IMR-90 (cell line): ENCODE results near the gene ASB7. TPM values are rescaled to one million over a fixed set of nuclear protein-coding genes. Genes with fewer than 3 reads are reported as not detected.

Source experiments
- ATAC-seq: fragments of 200-7000 bp; cut with Tn5 transposase; 2 replicates; pipeline ENCODE4 v1.9.1; 2020; ENCODE audit warnings: low read depth, mild to moderate bottlenecking, moderate library complexity
- BruUV-seq: library from RNA; stranded (reverse); fragments of 400-500 nt; replicated peaks from 2 replicates; lab custom pipeline; 2021; lab: Mats Ljungman, UMichigan
- CTCF ChIA-PET: fragments of 300-600 bp; formaldehyde crosslinking; extraction: SDS; loops from one replicate; lab custom pipeline; 2021; ENCODE audit warnings: antibody characterized with exemption; lab: Yijun Ruan, JAX
- POLR2A ChIA-PET: fragments of 300-600 bp; sonication (Branson Sonifier 250); formaldehyde crosslinking; loops from one replicate; lab custom pipeline; 2022; ENCODE audit warnings: antibody characterized with exemption; ENCODE audit not compliant: unreplicated experiment; lab: Charles Lee
- DNase-seq: peaks from one replicate; pipeline ENCODE4 v3.0.0; 2013
- H2AFZ ChIP-seq: replicated peaks from 2 replicates; pipeline ENCODE3; 2013; ENCODE audit warnings: low read length, mild to moderate bottlenecking; ENCODE audit not compliant: poor library complexity
- H2AK5ac ChIP-seq: 2 replicates; pipeline ENCODE4 v1.6.1; 2013; ENCODE audit warnings: low read depth, low read length, inconsistent platforms
- H2AK9ac ChIP-seq: replicated peaks from 2 replicates; pipeline ENCODE3; 2013; ENCODE audit warnings: mild to moderate bottlenecking, low read depth, low read length, moderate library complexity; ENCODE audit not compliant: poor library complexity
- H2BK120ac ChIP-seq: 2 replicates; pipeline ENCODE4 v1.6.1; 2013; ENCODE audit warnings: low read depth, low read length, inconsistent platforms
- H2BK15ac ChIP-seq: 3 replicates; pipeline ENCODE4 v1.6.1; 2013; ENCODE audit warnings: low read depth, low read length, inconsistent platforms
- H2BK20ac ChIP-seq: 2 replicates; pipeline ENCODE4 v1.6.1; 2013; ENCODE audit warnings: low read depth, mild to moderate bottlenecking, inconsistent platforms, low read length, moderate library complexity
- H2BK5ac ChIP-seq: 2 replicates; pipeline ENCODE4 v1.6.1; 2013; ENCODE audit warnings: mild to moderate bottlenecking, low read depth, low read length, inconsistent platforms; ENCODE audit not compliant: poor library complexity, severe bottlenecking
- H3K14ac ChIP-seq: replicated peaks from 2 replicates; pipeline ENCODE4 v1.6.1; 2013; ENCODE audit warnings: low read depth, low read length, inconsistent platforms
- H3K18ac ChIP-seq: 2 replicates; pipeline ENCODE4 v1.6.1; 2013; ENCODE audit warnings: low read depth, low read length, control low read depth
- H3K23ac ChIP-seq: 2 replicates; pipeline ENCODE4 v1.6.1; 2013; ENCODE audit warnings: low read depth, low read length, inconsistent platforms
- H3K27ac ChIP-seq: 2 replicates; pipeline ENCODE4 v1.5.1; 2013; ENCODE audit warnings: mild to moderate bottlenecking, control low read depth, low read length; ENCODE audit not compliant: insufficient read depth
- H3K27me3 ChIP-seq: 2 replicates; pipeline ENCODE4 v1.6.1; 2013; ENCODE audit warnings: low read length; ENCODE audit not compliant: control insufficient read depth, insufficient read depth
- H3K36me3 ChIP-seq: 2 replicates; pipeline ENCODE4 v1.6.1; 2013; ENCODE audit warnings: low read length, mixed read lengths; ENCODE audit not compliant: control insufficient read depth, insufficient read depth
- H3K4ac ChIP-seq: 2 replicates; pipeline ENCODE4 v1.6.1; 2013; ENCODE audit warnings: low read depth, low read length, inconsistent platforms
- H3K4me1 ChIP-seq: 2 replicates; pipeline ENCODE4 v1.6.1; 2013; ENCODE audit warnings: low read length, mixed read lengths; ENCODE audit not compliant: control insufficient read depth, insufficient read depth
- H3K4me2 ChIP-seq: 2 replicates; pipeline ENCODE4 v1.6.1; 2013; ENCODE audit warnings: low read depth, mild to moderate bottlenecking, control low read depth, low read length, moderate library complexity
- H3K4me3 ChIP-seq: 2 replicates; pipeline ENCODE4 v1.5.1; 2013; ENCODE audit warnings: low read depth, mild to moderate bottlenecking, control low read depth, low read length, moderate library complexity; ENCODE audit not compliant: insufficient read depth
- H3K56ac ChIP-seq: 2 replicates; pipeline ENCODE4 v1.6.1; 2013; ENCODE audit warnings: low read length, inconsistent platforms; ENCODE audit not compliant: insufficient read depth; ENCODE audit errors: extremely low read depth
- H3K79me1 ChIP-seq, 2 experiments: 2 replicates each; pipeline ENCODE4 v1.6.1; 2013; ENCODE audit warnings: low read length in 2 of 2, inconsistent platforms in 1 of 2, low read depth in 1 of 2
- H3K9ac ChIP-seq: 2 replicates; pipeline ENCODE4 v1.6.1; 2013; ENCODE audit warnings: low read depth, low read length, control low read depth
- H3K9me1 ChIP-seq: 2 replicates; pipeline ENCODE4 v1.6.1; 2013; ENCODE audit warnings: low read length, inconsistent platforms; ENCODE audit not compliant: insufficient read depth
- H3K9me3 ChIP-seq: 2 replicates; pipeline ENCODE4 v1.6.1; 2013; ENCODE audit warnings: low read length; ENCODE audit not compliant: control insufficient read depth, insufficient read depth
- H4K20me1 ChIP-seq: 2 replicates; pipeline ENCODE4 v1.6.1; 2013; ENCODE audit warnings: low read length, inconsistent platforms; ENCODE audit not compliant: insufficient read depth
- H4K5ac ChIP-seq: 2 replicates; pipeline ENCODE4 v1.6.1; 2013; ENCODE audit warnings: mild to moderate bottlenecking, low read depth, low read length, control low read depth
- H4K8ac ChIP-seq, 2 experiments: 2 replicates each; pipeline ENCODE4 v1.6.1; 2013; ENCODE audit warnings: low read depth in 2 of 2, low read length in 2 of 2, control low read depth in 1 of 2, inconsistent platforms in 1 of 2
- H4K91ac ChIP-seq: 2 replicates; pipeline ENCODE4 v1.6.1; 2013; ENCODE audit warnings: low read depth, low read length, inconsistent platforms; ENCODE audit not compliant: insufficient read depth
- BHLHE40 ChIP-seq: fragments of 150-350 bp; IDR thresholded peaks from 2 replicates; pipeline ENCODE4 v1.6.1; 2016; ENCODE audit warnings: mild to moderate bottlenecking, low read depth, low read length
- CEBPB ChIP-seq: IDR thresholded peaks from 2 replicates; pipeline ENCODE4 v1.6.1; 2012; ENCODE audit warnings: low read depth, low read length, improper control_type of control experiment
- CHD1 ChIP-seq: IDR thresholded peaks from 2 replicates; pipeline ENCODE4 v1.6.1; 2012; ENCODE audit warnings: low read depth, low read length, improper control_type of control experiment
- ELK1 ChIP-seq: fragments of 150-350 bp; IDR thresholded peaks from 2 replicates; pipeline ENCODE4 v1.6.1; 2016; ENCODE audit warnings: low read depth, mild to moderate bottlenecking, low read length, moderate library complexity, borderline replicate concordance
- FOS ChIP-seq: fragments of 150-350 bp; IDR thresholded peaks from 2 replicates; pipeline ENCODE4 v1.6.1; 2016; ENCODE audit warnings: low read depth, low read length
- MAFK ChIP-seq: IDR thresholded peaks from 2 replicates; pipeline ENCODE4 v1.6.1; 2012; ENCODE audit warnings: low read depth, low read length, improper control_type of control experiment
- MAZ ChIP-seq: IDR thresholded peaks from 2 replicates; pipeline ENCODE4 v1.6.1; 2012; ENCODE audit warnings: low read depth, mild to moderate bottlenecking, low read length, improper control_type of control experiment, moderate library complexity, borderline replicate concordance
- MXI1 ChIP-seq: IDR thresholded peaks from 2 replicates; pipeline ENCODE4 v1.6.1; 2012; ENCODE audit warnings: low read depth, mild to moderate bottlenecking, low read length, moderate library complexity, borderline replicate concordance
- POLR2A ChIP-seq: IDR thresholded peaks from 2 replicates; pipeline ENCODE4 v1.6.1; 2012; ENCODE audit warnings: mild to moderate bottlenecking, low read depth, low read length
- RAD21 ChIP-seq: IDR thresholded peaks from 2 replicates; pipeline ENCODE4 v1.6.1; 2012; ENCODE audit warnings: low read length, improper control_type of control experiment
- RCOR1 ChIP-seq: IDR thresholded peaks from 2 replicates; pipeline ENCODE4 v1.6.1; 2012; ENCODE audit warnings: mild to moderate bottlenecking, low read length, improper control_type of control experiment; ENCODE audit not compliant: insufficient replicate concordance
- RFX5 ChIP-seq: IDR thresholded peaks from 2 replicates; pipeline ENCODE4 v1.8.0; 2012; ENCODE audit warnings: low read depth, mild to moderate bottlenecking, low read length, moderate library complexity
- SMC3 ChIP-seq: fragments of 150-350 bp; IDR thresholded peaks from 2 replicates; pipeline ENCODE4 v1.6.1; 2016; ENCODE audit warnings: low read depth, mild to moderate bottlenecking, antibody characterized with exemption, low read length, moderate library complexity
- USF2 ChIP-seq: fragments of 150-350 bp; IDR thresholded peaks from 2 replicates; pipeline ENCODE4 v1.6.1; 2017; ENCODE audit warnings: mild to moderate bottlenecking, antibody characterized with exemption, low read length, low read depth
- WGBS, 2 experiments: methylation state at CpG; one replicate each; pipeline versions ENCODE4 v1.1.5 to v1.1.7; 2013; ENCODE audit warnings: missing lambda C conversion rate in 2 of 2; ENCODE audit not compliant: insufficient read length in 1 of 2; ENCODE audit errors: extremely low coverage in 2 of 2; 5-methylcytosine and 5-hydroxymethylcytosine counted together
- dilution Hi-C: fragments of 300-500 bp; cut with HindIII; formaldehyde crosslinking; loops from one replicate; pipeline ENCODE4 v1.14.3; 2018; ENCODE audit warnings: low sequenced_read_pairs; ENCODE audit not compliant: unreplicated experiment
- in situ Hi-C: fragments of 300-500 bp; cut with MboI; formaldehyde crosslinking; loops from 3 replicates; pipeline ENCODE4 v1.14.3; 2019; ENCODE audit warnings: low sequenced_read_pairs, inconsistent platforms, mixed read lengths
- intact Hi-C: fragments of 100-400 bp; cut with micrococcal nuclease; formaldehyde crosslinking; loops from 2 replicates; pipeline ENCODE4 v1.10.0; 2022
- polyA plus RNA-seq, 3 experiments: library from polyadenylated mRNA; depleted of rRNA; stranded (reverse); fragments of >200 nt; gene quantifications; 2 replicates each; pipeline ENCODE4 v1.2.3, GENCODE V29; 2012; ENCODE audit warnings: low replicate concordance in 1 of 3
- total RNA-seq: library from RNA; depleted of rRNA; stranded (reverse); fragments of >200 nt; gene quantifications from 2 replicates; pipeline ENCODE4 v1.2.3, GENCODE V29; 2012

Gene ASB7
- total and polyA plus RNA-seq, 2 of the 4 experiments (the other 2 are of a cell fraction) = 7.7 to 16.7 TPM

GRCh38 chr15:100642950-100643338 is 40.6 kb downstream of the ASB7 start:
- dilution Hi-C loops (loop anchor here (25.0 kb wide), 1 partner anchor 369 kb away; no protein-coding TSS in a partner anchor), in situ Hi-C loops (no loop called here), intact Hi-C loops (no loop called here)
- Histone ChIP-seq H3K4ac (no peak overlapping the region), H2BK120ac (no peak overlapping the region), H2AK9ac (no peak overlapping the region), H3K56ac (no peak overlapping the region), H2BK5ac (no peak overlapping the region), H3K18ac (no peak overlapping the region), H3K36me3 (no peaks in the 10 kb centered on the region), H2BK20ac (no peak overlapping the region), H3K79me1 (peaks cover 30 to 42% of the 10 kb centered on the region in 2 experiments), H3K27me3 (no peaks in the 10 kb centered on the region), H3K9me3 (no peaks in the 10 kb centered on the region), H2AK5ac (no peak overlapping the region), H3K9ac (no peak overlapping the region), H3K14ac (no peak overlapping the region), H4K20me1 (no peaks in the 10 kb centered on the region; the same call in 1 of the 2 replicates), H3K4me3 (no peak overlapping the region), H3K23ac (no peak overlapping the region), H4K5ac (no peak overlapping the region), H3K9me1 (no peaks in the 10 kb centered on the region), H4K91ac (no peak overlapping the region), H4K8ac (no peak overlapping the region), H3K27ac (no peak overlapping the region), H3K4me2 (no peak overlapping the region), H2AFZ (no peak overlapping the region), H3K4me1 (no peaks in the 10 kb centered on the region), H2BK15ac (no peak overlapping the region)
- ChIA-PET POLR2A (no interaction called here), CTCF (no interaction called here)
- BruUV-seq = no TSS peak
- WGBS, 2 experiments = no CpG with 5 or more reads among the region's 4 CpGs
- DNase-seq = no peak
- no peak for TF ChIP-seq RFX5
- no peak for TF ChIP-seq USF2
- no peak for TF ChIP-seq SMC3
- no peak for TF ChIP-seq FOS
- TF ChIP-seq MAFK = no peak
- no peak for TF ChIP-seq POLR2A
- TF ChIP-seq ELK1 = no peak
- no peak for TF ChIP-seq CEBPB
- no peak for TF ChIP-seq MXI1
- no peak for TF ChIP-seq BHLHE40
- no peak for TF ChIP-seq RCOR1
- TF ChIP-seq MAZ = no peak
- TF ChIP-seq CHD1 = no peak
- no peak for TF ChIP-seq RAD21
- no peak for ATAC-seq
